Breast epithelium (tissue), 4 donors: ENCODE data around the gene C19orf25. TPM values are rescaled to one million over a fixed set of nuclear protein-coding genes. Genes with fewer than 3 reads are reported as not detected.

ENCODE experiments used
- DNase-seq, 2 donors: peaks; one replicate each; pipeline ENCODE4 v3.0.0-alpha.2; 2019; ENCODE audit warnings: low spot score in 2 of 2
- H3K27ac ChIP-seq, 2 donors: fragments of 200-600 bp; sonication (generic) in 1 of 2; one replicate each; pipeline ENCODE4 v1.5.1; 2016 to 2019; ENCODE audit warnings: mild to moderate bottlenecking in 1 of 2
- H3K27me3 ChIP-seq, 2 donors: fragments of 200-600 bp; sonication (generic) in 1 of 2; one replicate each; pipeline versions ENCODE4 v1.5.1 to v1.6.0; 2017 to 2019; ENCODE audit warnings: control low read depth in 1 of 2, mild to moderate bottlenecking in 1 of 2
- H3K36me3 ChIP-seq: fragments of 200-600 bp; one replicate; pipeline ENCODE4 v1.5.1; 2019
- H3K4me1 ChIP-seq, 2 donors: fragments of 200-600 bp; sonication (generic); one replicate each; pipeline ENCODE4 v1.5.1; 2016 to 2019; ENCODE audit warnings: control low read depth in 1 of 2
- H3K4me3 ChIP-seq, 3 donors: fragments of 200-600 bp; sonication (generic); 1 replicate in 2 of 3; 2 replicates in 1 of 3; pipeline ENCODE4 v1.5.1; 2016 to 2019; ENCODE audit warnings: mild to moderate bottlenecking in 3 of 3, moderate library complexity in 2 of 3
- H3K9me3 ChIP-seq, 2 donors: fragments of 200-600 bp; sonication (generic) in 1 of 2; one replicate each; pipeline ENCODE4 v1.5.1; 2016 to 2019; ENCODE audit warnings: control low read depth in 1 of 2
- POLR2A ChIP-seq: fragments of 450-650 bp; IDR thresholded peaks from one replicate; pipeline ENCODE4 v1.6.1; 2016; ENCODE audit warnings: antibody characterized with exemption, mild to moderate bottlenecking, moderate library complexity
- POLR2AphosphoS5 ChIP-seq, 3 donors: sonication (generic); formaldehyde crosslinking; IDR thresholded peaks; one replicate each; pipeline ENCODE4 v1.6.1; 2017; ENCODE audit warnings: antibody characterized with exemption in 3 of 3
- intact Hi-C: fragments of 100-400 bp; cut with DNase I; formaldehyde crosslinking; loops from one replicate; pipeline ENCODE4 v1.15.1; 2023; ENCODE audit warnings: low total_unique reads
- total RNA-seq, 3 donors: library from RNA; depleted of rRNA; stranded (reverse); fragments of >200 nt; gene quantifications; one replicate each; pipeline ENCODE4 v1.1.0, GENCODE V29; 2016
- TF ChIP-seq, protein P1 (sequence below), 3 donors: fragments of 450-650 bp; IDR thresholded peaks; one replicate each; pipeline ENCODE4 v1.5.1; 2016 to 2017; ENCODE audit warnings: antibody characterized with exemption in 3 of 3, mild to moderate bottlenecking in 3 of 3, moderate library complexity in 3 of 3

The C19orf25 gene
- total RNA-seq, 3 donors from 2014 or later, result 27.7 to 32.8 (median 28.7) TPM

DNA sequence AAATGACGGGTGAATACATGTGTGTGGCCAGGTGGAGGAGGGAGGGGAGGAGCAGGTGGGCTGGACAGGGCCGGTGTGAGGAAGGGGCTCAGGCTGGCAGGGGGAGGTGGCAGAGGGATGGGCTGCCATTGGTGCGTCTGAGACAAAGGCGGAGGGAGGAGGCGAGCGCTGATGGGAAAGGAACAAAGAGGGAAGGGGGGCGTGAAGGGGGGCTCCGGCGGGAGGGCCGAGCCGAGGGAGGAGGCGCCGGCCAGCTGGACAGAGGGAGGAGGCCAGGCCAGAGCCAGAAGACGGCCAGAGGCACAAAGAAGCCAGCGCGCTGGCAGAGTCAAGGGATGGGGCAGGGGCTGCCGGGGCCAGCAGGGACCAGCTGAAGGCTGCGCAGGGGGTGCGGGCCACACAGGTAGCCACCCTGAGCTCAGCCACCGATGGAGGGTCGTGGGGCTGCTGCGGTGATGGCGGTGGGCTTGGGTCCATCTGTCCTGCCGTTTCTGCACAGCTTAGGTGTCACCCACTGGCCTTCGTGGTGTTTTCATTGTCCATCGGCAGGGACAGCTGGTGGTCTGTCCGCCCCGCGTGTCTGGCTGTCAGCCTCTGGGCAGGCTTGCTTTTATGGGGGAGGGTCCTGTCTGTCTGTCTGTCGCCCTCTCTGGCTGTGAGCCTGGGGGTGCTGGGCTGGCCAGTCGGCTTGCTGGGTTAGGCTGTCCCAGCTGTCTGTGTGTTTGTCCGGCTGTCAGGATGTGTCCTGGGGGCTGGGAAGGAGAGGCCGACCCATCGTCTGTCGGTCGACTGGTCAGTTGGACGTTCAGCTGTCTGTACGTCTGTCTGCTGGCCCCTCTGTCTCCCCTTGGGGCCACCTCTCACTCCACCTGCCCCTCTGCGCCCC lies 26.9 kb downstream of the C19orf25 start:
- no peak overlapping the region for H3K27ac ChIP-seq
- peaks cover 5 to 6% of the 10 kb centered on the region in 2 donors for H3K4me1 ChIP-seq
- peaks cover 35 to 84% of the 10 kb centered on the region in 2 donors for H3K27me3 ChIP-seq

GRCh38 chr19:1450735-1451731 lies 28.0 kb downstream of the C19orf25 start:
- TF ChIP-seq POLR2AphosphoS5 (IDR thresholded peaks at IDR 0.05) (no peak), POLR2A (no peak)
- TF ChIP-seq, protein P1, sequence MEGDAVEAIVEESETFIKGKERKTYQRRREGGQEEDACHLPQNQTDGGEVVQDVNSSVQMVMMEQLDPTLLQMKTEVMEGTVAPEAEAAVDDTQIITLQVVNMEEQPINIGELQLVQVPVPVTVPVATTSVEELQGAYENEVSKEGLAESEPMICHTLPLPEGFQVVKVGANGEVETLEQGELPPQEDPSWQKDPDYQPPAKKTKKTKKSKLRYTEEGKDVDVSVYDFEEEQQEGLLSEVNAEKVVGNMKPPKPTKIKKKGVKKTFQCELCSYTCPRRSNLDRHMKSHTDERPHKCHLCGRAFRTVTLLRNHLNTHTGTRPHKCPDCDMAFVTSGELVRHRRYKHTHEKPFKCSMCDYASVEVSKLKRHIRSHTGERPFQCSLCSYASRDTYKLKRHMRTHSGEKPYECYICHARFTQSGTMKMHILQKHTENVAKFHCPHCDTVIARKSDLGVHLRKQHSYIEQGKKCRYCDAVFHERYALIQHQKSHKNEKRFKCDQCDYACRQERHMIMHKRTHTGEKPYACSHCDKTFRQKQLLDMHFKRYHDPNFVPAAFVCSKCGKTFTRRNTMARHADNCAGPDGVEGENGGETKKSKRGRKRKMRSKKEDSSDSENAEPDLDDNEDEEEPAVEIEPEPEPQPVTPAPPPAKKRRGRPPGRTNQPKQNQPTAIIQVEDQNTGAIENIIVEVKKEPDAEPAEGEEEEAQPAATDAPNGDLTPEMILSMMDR (IDR thresholded peaks at IDR 0.05), result no peak
- Histone ChIP-seq H3K4me3 (no peak overlapping the region), H3K9me3 (no peaks in the 10 kb centered on the region), H3K36me3 (no peaks in the 10 kb centered on the region), H3K4me1 (peaks cover 6 to 10% of the 10 kb centered on the region in 2 donors), H3K27ac (no peak overlapping the region), H3K27me3 (peaks cover 44 to 84% of the 10 kb centered on the region in 2 donors)
- DNase-seq, result no peak
- intact Hi-C loops, result no loop called here

More for the DNA sequence above, 26.9 kb downstream of the C19orf25 start:
- Histone ChIP-seq H3K9me3 (no peaks in the 10 kb centered on the region), H3K36me3 (no peaks in the 10 kb centered on the region), H3K4me3 (no peak overlapping the region)
- TF ChIP-seq POLR2AphosphoS5 (IDR thresholded peaks at IDR 0.05) (no peak), POLR2A (no peak)
- TF ChIP-seq, protein P1 (IDR thresholded peaks at IDR 0.05), result no peak
- intact Hi-C loops, result no loop called here
- DNase-seq, result no peak

GRCh38 chr19:1449467-1450442 lies 29.3 kb downstream of the C19orf25 start, which contains the start of gene APC2:
APC2 (plus strand) TSS chr19:1450121; CDS start chr19:1453002, 2,881 bp downstream.
- no peak for DNase-seq
- TF ChIP-seq, protein P1 (IDR thresholded peaks at IDR 0.05), result no peak
- TF ChIP-seq POLR2AphosphoS5 (IDR thresholded peaks at IDR 0.05) (no peak), POLR2A (no peak)
- H3K27ac ChIP-seq, result no peak within 1 kb of the TSS
- intact Hi-C loops, result loop anchor here (10.0 kb wide), 1 partner anchor 175 kb away; the partner anchor contains the start of gene FAM174C
- H3K4me3 ChIP-seq, result no peak within 1 kb of the TSS
- peaks cover 11 to 13% of the 10 kb centered on the region in 2 donors for H3K4me1 ChIP-seq
- H3K9me3 ChIP-seq, result no peaks in the 10 kb centered on the region
- H3K36me3 ChIP-seq, result no peaks in the 10 kb centered on the region
- peaks cover 46 to 83% of the 10 kb centered on the region in 2 donors for H3K27me3 ChIP-seq

GRCh38 chr19:1447944-1448343 lies 31.1 kb downstream of the C19orf25 start:
- H3K4me1 ChIP-seq, result peaks cover 6 to 8% of the 10 kb centered on the region in 2 donors
- H3K27ac ChIP-seq, result no peak overlapping the region
- H3K27me3 ChIP-seq, result peaks cover 45 to 73% of the 10 kb centered on the region in 2 donors
- H3K36me3 ChIP-seq, result no peaks in the 10 kb centered on the region
- TF ChIP-seq POLR2A (no peak), POLR2AphosphoS5 (IDR thresholded peaks at IDR 0.05) (no peak)
- TF ChIP-seq, protein P1 (IDR thresholded peaks at IDR 0.05), result no peak
- DNase-seq, result no peak
- H3K9me3 ChIP-seq, result no peaks in the 10 kb centered on the region
- H3K4me3 ChIP-seq, result no peak overlapping the region
- intact Hi-C loops, result loop anchor here (10.0 kb wide), 1 partner anchor 173 kb away; the partner anchor contains the start of gene FAM174C
